Ovary (tissue), 9 donors: Measurements from ENCODE around the gene UCHL5. TPM values are rescaled to one million over a fixed set of nuclear protein-coding genes. Genes with fewer than 3 reads are reported as not detected.
"Not testable (repeated sequence)": the region's sequence is repeated elsewhere in the genome, so short reads cannot be mapped to it uniquely, and the experiment has no call there.

Experiments
- DNase-seq, 5 donors: peaks; one replicate each; pipeline ENCODE4 v3.0.0-alpha.2; 2019 to 2020
- H3K27ac ChIP-seq, 2 donors: fragments of 200-600 bp; one replicate each; pipeline versions ENCODE4 v1.5.1 to v1.8.0; 2019 to 2022
- H3K27me3 ChIP-seq: fragments of 200-600 bp; one replicate; pipeline ENCODE4 v1.8.0; 2022
- H3K36me3 ChIP-seq: fragments of 200-600 bp; sonication (generic); one replicate; pipeline ENCODE4 v1.5.1; 2019
- H3K4me1 ChIP-seq: one replicate; pipeline ENCODE4 v1.8.1; 2013; ENCODE audit warnings: mild to moderate bottlenecking, moderate library complexity; ENCODE audit not compliant: insufficient read depth
- H3K4me3 ChIP-seq: fragments of 200-600 bp; sonication (generic); one replicate; pipeline ENCODE4 v1.5.1; 2017
- H3K9me3 ChIP-seq, 2 donors: fragments of 200-600 bp in 1 of 2; sonication (generic) in 1 of 2; one replicate each; pipeline versions ENCODE4 v1.5.1 to v1.8.1; 2013 to 2019; ENCODE audit warnings: mild to moderate bottlenecking in 1 of 2, moderate library complexity in 1 of 2
- CTCF ChIP-seq, 3 donors: fragments of 450-650 bp in 2 of 3; fragments of 200-600 bp in 1 of 3; IDR thresholded peaks; one replicate each; pipeline versions ENCODE4 v1.5.1 to v1.8.0; 2016 to 2022; ENCODE audit warnings: antibody characterized with exemption in 3 of 3, mild to moderate bottlenecking in 1 of 3
- EP300 ChIP-seq: sonication (generic); formaldehyde crosslinking; IDR thresholded peaks from one replicate; pipeline ENCODE4 v1.6.1; 2017; ENCODE audit warnings: antibody characterized with exemption
- POLR2A ChIP-seq: fragments of 450-650 bp; IDR thresholded peaks from one replicate; pipeline ENCODE4 v1.6.1; 2017; ENCODE audit warnings: antibody characterized with exemption, mild to moderate bottlenecking, moderate library complexity
- WGBS, 3 donors: extraction: QIAGEN DNeasy Blood & Tissue Kit in 1 of 3; methylation state at CpG; one replicate each; pipeline versions ENCODE4 v1.1.5 to v1.1.7; 2013 to 2017; 5-methylcytosine and 5-hydroxymethylcytosine counted together
- intact Hi-C, 4 donors: fragments of 100-400 bp; cut with DNase I; formaldehyde crosslinking; loops; one replicate each; pipeline versions ENCODE4 v1.11.0 to v1.15.1; 2022 to 2023
- polyA plus RNA-seq, 2 donors: library from polyadenylated mRNA; stranded (reverse); fragments of 200-250 nt in 1 of 2; fragments of 350-450 nt in 1 of 2; fragmentation: Illumina TruSeq in 1 of 2; extraction: RNeasy Lipid Tissue Mini Kit (QIAGEN cat#74804) in 1 of 2; gene quantifications; one replicate each; pipeline ENCODE4 v1.2.3, GENCODE V29; 2013 to 2014
- total RNA-seq, 7 donors: library from RNA; depleted of rRNA in 2 of 7; stranded (reverse); fragments of >200 nt in 2 of 7; fragmentation: NEBNext Ultra II Directional in 3 of 7; extraction: Animal tissue kit (Norgen Biotek cat#: 25700) in 3 of 7; gene quantifications; one replicate each; pipeline versions ENCODE4 v1.1.0 to v1.2.4, GENCODE V29; 2016 to 2023
- donor health status: DM: no; HTN: no; CAD: no; lungs with moderate emphysema.
- donor health status: DM: no; HTN: no; CAD: no.
- donor health status: Bipolar disorder and iron deficiency.
- donor health status: DM: yes; HTN: yes; CAD: no.
- donor health status: DM: no; HTN: no; CAD: no.
- donor health status: DM: yes; HTN: yes; CAD: no.

Gene UCHL5
- total and polyA plus RNA-seq, 9 donors: 12.3 to 29.3 (median 23.3) TPM

GRCh38 chr1:193042766-193043691 is 16.1 kb downstream of the UCHL5 start:
- Histone ChIP-seq H3K27me3 (no peaks in the 10 kb centered on the region), H3K36me3 (no peaks in the 10 kb centered on the region), H3K27ac (no peak overlapping the region), H3K9me3 (no peaks in the 10 kb centered on the region), H3K4me1 (no peaks in the 10 kb centered on the region), H3K4me3 (no peak overlapping the region)
- no peak for DNase-seq
- intact Hi-C loops: no loop called here
- WGBS, 3 donors: 67 to 74% (median 70%) methylated on average over 1 of the region's 1 CpG
- TF ChIP-seq EP300: no peak
- no peak for TF ChIP-seq POLR2A
- no peak for TF ChIP-seq CTCF (IDR thresholded peaks at IDR 0.05)

- Histone ChIP-seq H3K4me1 (no peaks in the 10 kb centered on the region), H3K36me3 (no peaks in the 10 kb centered on the region), H3K27ac (no peak overlapping the region), H3K4me3 (no peak overlapping the region), H3K9me3 (no peaks in the 10 kb centered on the region), H3K27me3 (no peaks in the 10 kb centered on the region)
- DNase-seq: no peak
- TF ChIP-seq CTCF (IDR thresholded peaks at IDR 0.05) (no peak), POLR2A (no peak), EP300 (no peak)
- 89 to 95% (median 93%) methylated on average over 3 of the region's 3 CpGs for WGBS, 3 donors
- intact Hi-C loops: no loop called here
These were observed 19.1 kb downstream of the UCHL5 start for GRCh38 chr1:193040011-193040410.

- no peak for TF ChIP-seq CTCF (IDR thresholded peaks at IDR 0.05)
These were observed 22.7 kb downstream of the UCHL5 start for GRCh38 chr1:193036337-193037047.

GRCh38 chr1:193033610-193034009 is 25.6 kb downstream of the UCHL5 start:
- H3K9me3 ChIP-seq: no peaks in the 10 kb centered on the region
- no peaks in the 10 kb centered on the region for H3K4me1 ChIP-seq
- intact Hi-C loops: no loop called here
- no peaks in the 10 kb centered on the region for H3K27me3 ChIP-seq
- TF ChIP-seq CTCF (IDR thresholded peaks at IDR 0.05): no peak
- TF ChIP-seq EP300: no peak
- TF ChIP-seq POLR2A: no peak
- no peak overlapping the region for H3K4me3 ChIP-seq
- no peak for DNase-seq
- H3K27ac ChIP-seq: no peak overlapping the region
- H3K36me3 ChIP-seq: no peaks in the 10 kb centered on the region

More at GRCh38 chr1:193036337-193037047, 22.7 kb downstream of the UCHL5 start:
- H3K4me1 ChIP-seq: no peaks in the 10 kb centered on the region
- H3K27me3 ChIP-seq: no peaks in the 10 kb centered on the region
- no peak overlapping the region for H3K4me3 ChIP-seq
- DNase-seq: no peak
- H3K27ac ChIP-seq: no peak overlapping the region
- WGBS, 3 donors: 97 to 98% (median 97%) methylated on average over 3 of the region's 3 CpGs
- intact Hi-C loops: no loop called here
- H3K36me3 ChIP-seq: no peaks in the 10 kb centered on the region
- H3K9me3 ChIP-seq: no peaks in the 10 kb centered on the region

GRCh38 chr1:193032643-193033427 is 26.3 kb downstream of the UCHL5 start:
- H3K4me1 ChIP-seq, H3K4me3 ChIP-seq: not testable (repeated sequence)
- 96 to 98% (median 97%) methylated on average over 9 of the region's 9 CpGs for WGBS, 3 donors

More at GRCh38 chr1:193032643-193033427, 26.3 kb downstream of the UCHL5 start:
- DNase-seq, intact Hi-C loops, H3K27me3 ChIP-seq, H3K27ac ChIP-seq, H3K9me3 ChIP-seq, H3K36me3 ChIP-seq: not testable (repeated sequence)
